H1 (cell line): ENCODE results near the gene CDH12. TPM values are rescaled to one million over a fixed set of nuclear protein-coding genes. Genes with fewer than 3 reads are reported as not detected.

Experiments used
- CTCF ChIA-PET: fragments of 300-600 bp; sonication (Branson Sonifier 250); formaldehyde crosslinking; loops from one replicate; lab custom pipeline; 2021; ENCODE audit not compliant: partially characterized antibody; lab: Charles Lee
- POLR2A ChIA-PET: fragments of 300-600 bp; sonication (Branson Sonifier 250); formaldehyde crosslinking; loops from one replicate; lab custom pipeline; 2021; ENCODE audit warnings: inconsistent platforms; ENCODE audit not compliant: partially characterized antibody; lab: Charles Lee
- DNase-seq, 2 experiments: peaks; one replicate each; pipeline versions ENCODE4 v3.0.0 to v3.0.0-alpha.2; 2010 to 2022; ENCODE audit warnings: low spot score in 2 of 2, low read depth in 1 of 2, mixed read lengths in 1 of 2
- FAIRE-seq: peaks from 2 replicates; lab custom pipeline; 2011; peaks lifted over from hg19 to GRCh38; lab: Jason Lieb, UNC
- H2AFZ ChIP-seq: 2 replicates; pipeline ENCODE4 v1.8.1; 2012; ENCODE audit warnings: low read length, inconsistent platforms
- H2AK5ac ChIP-seq: 2 replicates; pipeline ENCODE4 v1.6.1; 2013; ENCODE audit warnings: low read depth, low read length
- H2BK120ac ChIP-seq: replicated peaks from 2 replicates; pipeline ENCODE3; 2013; ENCODE audit warnings: low read depth, low read length, inconsistent platforms
- H2BK12ac ChIP-seq: 2 replicates; pipeline ENCODE4 v1.6.1; 2013; ENCODE audit warnings: low read depth, low read length
- H2BK15ac ChIP-seq: 2 replicates; pipeline ENCODE4 v1.6.1; 2013; ENCODE audit warnings: low read length
- H2BK20ac ChIP-seq: 2 replicates; pipeline ENCODE4 v1.6.1; 2013; ENCODE audit warnings: low read length
- H2BK5ac ChIP-seq: 2 replicates; pipeline ENCODE4 v1.6.1; 2013; ENCODE audit warnings: low read depth, low read length
- H3K14ac ChIP-seq: 2 replicates; pipeline ENCODE4 v1.6.1; 2013; ENCODE audit warnings: inconsistent platforms; ENCODE audit not compliant: insufficient read length
- H3K18ac ChIP-seq: 2 replicates; pipeline ENCODE4 v1.6.1; 2013; ENCODE audit warnings: low read length; ENCODE audit errors: extremely low read depth
- H3K23ac ChIP-seq: 2 replicates; pipeline ENCODE4 v1.6.1; 2013; ENCODE audit warnings: inconsistent platforms; ENCODE audit not compliant: insufficient read length
- H3K23me2 ChIP-seq: 2 replicates; pipeline ENCODE4 v1.6.1; 2013; ENCODE audit warnings: low read depth, low read length
- H3K27ac ChIP-seq: 2 replicates; pipeline ENCODE4 v1.6.1; 2011; ENCODE audit warnings: low read depth, low read length, inconsistent platforms
- H3K27me3 ChIP-seq, 4 experiments: replicated peaks in 1 of 4; 1 replicate in 1 of 4; 2 replicates in 3 of 4; pipeline versions ENCODE4 v1.6.1 to v1.8.1; 2011 to 2013; ENCODE audit warnings: low read length in 3 of 4, mild to moderate bottlenecking in 3 of 4, inconsistent platforms in 2 of 4, mixed read lengths in 2 of 4, moderate library complexity in 1 of 4; ENCODE audit not compliant: control insufficient read depth in 3 of 4, insufficient read depth in 3 of 4; ENCODE audit errors: extremely low read depth in 1 of 4
- H3K36me3 ChIP-seq, 4 experiments: 2 replicates each; pipeline versions ENCODE4 v1.6.1 to v1.8.1; 2011 to 2013; ENCODE audit warnings: mild to moderate bottlenecking in 4 of 4, low read length in 3 of 4, moderate library complexity in 2 of 4, control low read depth in 1 of 4, inconsistent platforms in 1 of 4; ENCODE audit not compliant: insufficient read depth in 4 of 4, control insufficient read depth in 2 of 4
- H3K4ac ChIP-seq: replicated peaks from 2 replicates; pipeline ENCODE3; 2013; ENCODE audit warnings: low read length, low read depth, mixed read lengths, inconsistent platforms; ENCODE audit not compliant: insufficient read length
- H3K4me1 ChIP-seq, 4 experiments: replicated peaks in 1 of 4; 1 replicate in 1 of 4; 2 replicates in 3 of 4; pipeline versions ENCODE4 v1.6.1 to v1.8.1; 2011 to 2013; ENCODE audit warnings: low read length in 3 of 4, inconsistent platforms in 2 of 4, mixed read lengths in 1 of 4; ENCODE audit not compliant: insufficient read depth in 4 of 4, control insufficient read depth in 3 of 4
- H3K4me2 ChIP-seq, 2 experiments: 2 replicates each; pipeline versions ENCODE4 v1.6.1 to v1.8.1; 2011 to 2013; ENCODE audit warnings: low read depth in 2 of 2, low read length in 2 of 2, control low read depth in 1 of 2, inconsistent platforms in 1 of 2, mild to moderate bottlenecking in 1 of 2; ENCODE audit not compliant: insufficient read depth in 1 of 2
- H3K4me3 ChIP-seq, 4 experiments: fragments of 200-600, 300-600 bp in 1 of 4; sonication (generic), shearing (Covaris generic), sonication (Bioruptor Twin) in 1 of 4; 2 replicates each; pipeline versions ENCODE4 v1.5.1 to v1.8.1; 2011 to 2016; ENCODE audit warnings: low read length in 4 of 4, low read depth in 3 of 4, control low read depth in 2 of 4, inconsistent platforms in 2 of 4, mild to moderate bottlenecking in 2 of 4, mixed read lengths in 1 of 4, moderate library complexity in 1 of 4; ENCODE audit not compliant: insufficient read depth in 2 of 4; ENCODE audit errors: extremely low read depth in 1 of 4
- H3K56ac ChIP-seq: replicated peaks from 2 replicates; pipeline ENCODE3; 2013; ENCODE audit warnings: low read depth, mild to moderate bottlenecking, mixed read lengths, low read length, inconsistent platforms; ENCODE audit not compliant: insufficient read length
- H3K79me1 ChIP-seq: 2 replicates; pipeline ENCODE4 v1.6.1; 2013; ENCODE audit warnings: low read depth, low read length, control low read depth
- H3K79me2 ChIP-seq, 2 experiments: 2 replicates each; pipeline versions ENCODE4 v1.6.1 to v1.8.1; 2012 to 2013; ENCODE audit warnings: low read length in 2 of 2, mild to moderate bottlenecking in 2 of 2, inconsistent platforms in 1 of 2; ENCODE audit not compliant: insufficient read depth in 2 of 2, control insufficient read depth in 1 of 2
- H3K9ac ChIP-seq, 4 experiments: replicated peaks in 1 of 4; 1 replicate in 1 of 4; 2 replicates in 3 of 4; pipeline versions ENCODE4 v1.6.1 to v1.8.1; 2011 to 2013; ENCODE audit warnings: low read depth in 3 of 4, low read length in 3 of 4, control low read depth in 2 of 4, mild to moderate bottlenecking in 2 of 4, moderate library complexity in 2 of 4, inconsistent platforms in 1 of 4; ENCODE audit errors: extremely low read depth in 1 of 4
- H3K9me3 ChIP-seq, 2 experiments: 2 replicates each; pipeline versions ENCODE4 v1.6.1 to v1.8.1; 2012 to 2013; ENCODE audit warnings: mild to moderate bottlenecking in 2 of 2, moderate library complexity in 2 of 2, control low read depth in 1 of 2, inconsistent platforms in 1 of 2, low read depth in 1 of 2, low read length in 1 of 2, mixed read lengths in 1 of 2; ENCODE audit not compliant: insufficient read depth in 2 of 2
- H4K20me1 ChIP-seq, 2 experiments: replicated peaks in 1 of 2; 2 replicates each; pipeline versions ENCODE3 to v1.8.1; 2011 to 2013; ENCODE audit warnings: inconsistent platforms in 2 of 2, low read length in 2 of 2, mild to moderate bottlenecking in 1 of 2; ENCODE audit not compliant: insufficient read depth in 2 of 2, control insufficient read depth in 1 of 2
- H4K5ac ChIP-seq: 2 replicates; pipeline ENCODE4 v1.6.1; 2013; ENCODE audit warnings: low read length, low read depth, mixed read lengths, inconsistent platforms; ENCODE audit not compliant: insufficient read length
- H4K8ac ChIP-seq: 2 replicates; pipeline ENCODE4 v1.8.0; 2013; ENCODE audit warnings: mild to moderate bottlenecking, moderate library complexity, low read length, inconsistent platforms; ENCODE audit not compliant: insufficient read depth; ENCODE audit errors: extremely low read depth
- H4K91ac ChIP-seq: replicated peaks from 2 replicates; pipeline ENCODE3; 2013; ENCODE audit warnings: low read length, mixed read lengths, inconsistent platforms; ENCODE audit not compliant: insufficient read length
- BCL11A ChIP-seq, 2 experiments: IDR thresholded peaks; one replicate each; pipeline ENCODE4 v1.6.1; 2011; ENCODE audit warnings: low read depth in 2 of 2, low read length in 2 of 2, mild to moderate bottlenecking in 2 of 2
- CBX8 ChIP-seq: fragments of 300-800, 300-1000 bp; sonication (generic); IDR thresholded peaks from 2 replicates; pipeline ENCODE4 v1.7.1; 2016; ENCODE audit warnings: low read depth, low read length, borderline replicate concordance
- CHD1 ChIP-seq: IDR thresholded peaks from 2 replicates; pipeline ENCODE4 v1.6.1; 2012; ENCODE audit warnings: low read depth, low read length, improper control_type of control experiment
- KDM5A ChIP-seq: fragments of 200-600 bp; IDR thresholded peaks from 2 replicates; pipeline ENCODE4 v1.7.1; 2012; ENCODE audit warnings: mild to moderate bottlenecking, low read length, inconsistent platforms, mixed read lengths
- WGBS, 2 experiments: shearing (Covaris generic) in 1 of 2; methylation state at CpG; one replicate each; pipeline versions ENCODE4 v1.1.6 to v1.1.7; 2013 to 2015; ENCODE audit warnings: low lambda C conversion rate in 2 of 2, mixed read lengths in 2 of 2, inconsistent platforms in 1 of 2, low coverage in 1 of 2, missing lambda C conversion rate in 1 of 2; ENCODE audit not compliant: insufficient replicate concordance in 2 of 2, insufficient coverage in 1 of 2, insufficient read length in 1 of 2; ENCODE audit errors: extremely low coverage in 1 of 2, missing lambda C conversion rate in 1 of 2; 5-methylcytosine and 5-hydroxymethylcytosine counted together
- polyA plus RNA-seq, 7 experiments: library from polyadenylated mRNA; depleted of rRNA in 3 of 7; stranded (reverse) in 5 of 7; unstranded in 2 of 7; fragments of >200 nt in 5 of 7; fragments of 200-250 nt in 2 of 7; gene quantifications; 1 replicate in 5 of 7; 2 replicates in 1 of 7; 4 replicates in 1 of 7; pipeline versions ENCODE4 v1.2.1 to v1.2.3, GENCODE V29; 2011 to 2013; ENCODE audit warnings: missing spikeins in 2 of 7, mixed read lengths in 2 of 7
- total RNA-seq: library from RNA; stranded (reverse); fragmentation: NEBNext Ultra II Directional; extraction: Animal tissue kit (Norgen Biotek cat#: 25700); gene quantifications from 2 replicates; pipeline ENCODE4 v1.2.1, GENCODE V29; 2021

CDH12 gene
- total and polyA plus RNA-seq, 2 of the 8 experiments (the other 6 are each of a cell fraction or from before 2014, with no cell fraction given) = 0.03 TPM; not detected in 1

DNA sequence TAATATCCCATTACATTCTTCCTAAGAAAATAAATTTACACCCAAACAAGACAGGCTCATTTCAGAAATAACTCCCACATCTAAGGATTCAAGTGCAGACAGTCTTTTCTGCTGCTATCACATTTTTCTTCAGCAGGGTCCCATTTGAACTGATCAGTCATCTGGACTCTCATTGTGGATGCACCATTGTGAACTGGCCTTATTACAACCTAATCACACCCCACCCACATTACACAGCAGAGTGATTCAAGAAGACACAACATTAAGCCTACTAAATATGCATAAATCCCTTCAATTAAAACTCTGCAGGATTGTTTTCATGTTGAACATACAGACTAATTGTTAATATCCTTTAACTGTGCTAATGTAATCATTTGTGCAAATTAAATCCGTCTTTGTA, 146.2 kb downstream of the CDH12 start:
- no peaks in the 10 kb centered on the region for H4K20me1 ChIP-seq
- POLR2A ChIA-PET = no interaction called here

More for the DNA sequence above, 146.2 kb downstream of the CDH12 start:
- no peak overlapping the region for H3K56ac ChIP-seq
- H3K27ac ChIP-seq = no peak overlapping the region
- DNase-seq = no peak
- no peak overlapping the region for H3K18ac ChIP-seq
- FAIRE-seq = no peak
- 91% methylated on average over 1 of the region's 1 CpG; no CpG with 5 or more reads in 1 of the 2 experiments for WGBS, 2 experiments
- H4K91ac ChIP-seq = no peak overlapping the region
- no peak overlapping the region for H3K23ac ChIP-seq
- no peak overlapping the region for H2BK5ac ChIP-seq
- no peak overlapping the region for H2BK120ac ChIP-seq
- H2BK20ac ChIP-seq = no peak overlapping the region
- no peak overlapping the region for H2AK5ac ChIP-seq
- H3K36me3 ChIP-seq = no peaks in the 10 kb centered on the region
- no peak overlapping the region for H4K8ac ChIP-seq
- H3K9me3 ChIP-seq = no peaks in the 10 kb centered on the region
- no peak overlapping the region for H4K5ac ChIP-seq
- no peaks in the 10 kb centered on the region for H3K79me2 ChIP-seq
- H2AFZ ChIP-seq = no peak overlapping the region
- no peak overlapping the region for H2BK12ac ChIP-seq
- no peaks in the 10 kb centered on the region for H3K79me1 ChIP-seq
- H3K14ac ChIP-seq = no peak overlapping the region
- no peak overlapping the region for H2BK15ac ChIP-seq
- no peak overlapping the region for H3K4me2 ChIP-seq
- no peak overlapping the region for H3K4ac ChIP-seq
- no peaks in the 10 kb centered on the region for H3K23me2 ChIP-seq
- H3K9ac ChIP-seq = no peak overlapping the region
- CTCF ChIA-PET = no interaction called here
- no peak overlapping the region for H3K4me3 ChIP-seq
- H3K4me1 ChIP-seq = no peaks in the 10 kb centered on the region
- H3K27me3 ChIP-seq = no peaks in the 10 kb centered on the region
- no peak for TF ChIP-seq KDM5A
- TF ChIP-seq CBX8 = no peak
- TF ChIP-seq CHD1 = no peak
- no peak for TF ChIP-seq BCL11A (IDR thresholded peaks at IDR 0.05; ENCODE audit: low read depth in 2 of 2, low read length in 2 of 2)
- TF ChIP-seq, all 59 proteins: peak for 0
